GM23338 (cell line): ENCODE results near the gene HS6ST2. TPM values are rescaled to one million over a fixed set of nuclear protein-coding genes. Genes with fewer than 3 reads are reported as not detected.

Source experiments
- ATAC-seq: fragments of 200-7000 bp; cut with Tn5 transposase; 3 replicates; pipeline ENCODE4 v1.9.1; 2020
- DNase-seq: peaks from one replicate; pipeline ENCODE4 v3.0.0-alpha.2; 2015; ENCODE audit warnings: low spot score
- H2AFZ ChIP-seq: fragments of 200-600 bp; sonication (generic); 2 replicates; pipeline ENCODE4 v1.8.0; 2016; ENCODE audit warnings: antibody characterized with exemption, mild to moderate bottlenecking, moderate library complexity
- H3F3A ChIP-seq: fragments of 200-600 bp; sonication (generic); replicated peaks from 2 replicates; pipeline ENCODE4 v1.8.0; 2017; ENCODE audit warnings: antibody characterized with exemption, mixed run types, low read depth
- H3K27ac ChIP-seq: fragments of 200-600 bp; sonication (generic); 2 replicates; pipeline ENCODE4 v1.6.1; 2016; ENCODE audit warnings: low read depth
- H3K27me3 ChIP-seq: fragments of 200-600 bp; sonication (generic); 2 replicates; pipeline ENCODE4 v1.8.0; 2016; ENCODE audit warnings: mild to moderate bottlenecking, mixed run types, moderate library complexity; ENCODE audit not compliant: insufficient read depth
- H3K36me3 ChIP-seq: fragments of 200-600 bp; sonication (generic); 2 replicates; pipeline ENCODE4 v1.8.0; 2016; ENCODE audit warnings: mild to moderate bottlenecking; ENCODE audit not compliant: insufficient read depth
- H3K4me1 ChIP-seq: fragments of 200-600 bp; sonication (generic); 2 replicates; pipeline ENCODE4 v1.8.0; 2016; ENCODE audit warnings: mild to moderate bottlenecking, moderate library complexity; ENCODE audit not compliant: insufficient read depth
- H3K4me2 ChIP-seq: fragments of 200-600 bp; sonication (generic); 2 replicates; pipeline ENCODE4 v1.7.1; 2017; ENCODE audit warnings: mixed run types
- H3K4me3 ChIP-seq: fragments of 200-600 bp; sonication (generic); 2 replicates; pipeline ENCODE4 v1.6.1; 2016; ENCODE audit warnings: mixed run types
- H3K79me2 ChIP-seq: fragments of 200-600 bp; sonication (generic); replicated peaks from 2 replicates; pipeline ENCODE4 v1.8.0; 2017; ENCODE audit warnings: mild to moderate bottlenecking; ENCODE audit not compliant: insufficient read depth
- H3K9me2 ChIP-seq: fragments of 200-600 bp; sonication (generic); 2 replicates; pipeline ENCODE4 v1.8.0; 2017; ENCODE audit not compliant: insufficient read depth
- H4K20me1 ChIP-seq: fragments of 200-600 bp; sonication (generic); replicated peaks from 2 replicates; pipeline ENCODE4 v1.8.0; 2017; ENCODE audit warnings: mild to moderate bottlenecking; ENCODE audit not compliant: insufficient read depth
- H3K27ac Mint-ChIP-seq: 2 replicates; pipeline ENCODE4 v1.8.0; 2020; ENCODE audit warnings: inconsistent platforms, mild to moderate bottlenecking, moderate library complexity, mixed read lengths
- H3K27me3 Mint-ChIP-seq: 3 replicates; pipeline ENCODE4 v1.8.0; 2022; ENCODE audit warnings: low read depth, mild to moderate bottlenecking, moderate library complexity, mixed read lengths, inconsistent platforms; ENCODE audit not compliant: insufficient read depth, poor library complexity
- H3K36me3 Mint-ChIP-seq: 3 replicates; pipeline ENCODE4 v1.8.0; 2021; ENCODE audit warnings: low read depth, mild to moderate bottlenecking, inconsistent platforms, moderate library complexity, mixed read lengths
- H3K4me1 Mint-ChIP-seq: 3 replicates; pipeline ENCODE4 v1.8.0; 2020; ENCODE audit warnings: mild to moderate bottlenecking, inconsistent platforms, mixed read lengths
- H3K4me3 Mint-ChIP-seq: 3 replicates; pipeline ENCODE4 v1.8.0; 2021; ENCODE audit warnings: moderate library complexity, mild to moderate bottlenecking, inconsistent platforms, mixed read lengths
- H3K9me3 Mint-ChIP-seq: 3 replicates; pipeline ENCODE4 v1.8.0; 2020; ENCODE audit warnings: moderate library complexity, mild to moderate bottlenecking, inconsistent platforms, mixed read lengths
- EZH2 ChIP-seq: fragments of 200-600 bp; sonication (generic); IDR thresholded peaks from one replicate; pipeline ENCODE4 v1.8.0; 2017; ENCODE audit warnings: antibody characterized with exemption, mild to moderate bottlenecking, low read depth; ENCODE audit not compliant: unreplicated experiment
- EZH2phosphoT487 ChIP-seq: fragments of 200-600 bp; sonication (generic); IDR thresholded peaks from one replicate; pipeline ENCODE4 v1.8.1; 2018; ENCODE audit warnings: antibody characterized with exemption; ENCODE audit not compliant: unreplicated experiment
- JUNB ChIP-seq: IDR thresholded peaks from one replicate; pipeline ENCODE4 v1.6.1; 2016; ENCODE audit warnings: antibody characterized with exemption; ENCODE audit not compliant: unreplicated experiment
- POLR2AphosphoS5 ChIP-seq: IDR thresholded peaks from 2 replicates; pipeline ENCODE4 v1.6.1; 2016; ENCODE audit warnings: antibody characterized with exemption, low read depth
- STAT1 ChIP-seq: IDR thresholded peaks from one replicate; pipeline ENCODE4 v1.6.1; 2016; ENCODE audit warnings: antibody characterized with exemption; ENCODE audit not compliant: unreplicated experiment
- polyA plus RNA-seq: library from polyadenylated mRNA; unstranded; fragments of >200 nt; fragmentation: Nextera tagmentation; extraction: Ambion mirVana; gene quantifications from 2 replicates; pipeline ENCODE4 v1.2.1, GENCODE V29; 2016
- total RNA-seq: library from RNA; depleted of rRNA; stranded (reverse); fragments of >200 nt; shearing (Covaris generic); gene quantifications from 2 replicates; pipeline ENCODE4 v1.2.3, GENCODE V29; 2014
- TF ChIP-seq, protein P1 (sequence below): IDR thresholded peaks from one replicate; pipeline ENCODE4 v1.6.1; 2018; ENCODE audit warnings: antibody characterized with exemption; ENCODE audit not compliant: unreplicated experiment
- TF ChIP-seq, protein P2 (sequence below), 2 experiments: fragments of 200-600 bp in 1 of 2; sonication (generic) in 1 of 2; conservative IDR thresholded peaks; 2 replicates each; pipeline versions ENCODE4 v1.5.1 to v1.6.1; 2016 to 2017; ENCODE audit warnings: antibody characterized with exemption in 2 of 2, low read depth in 2 of 2, mild to moderate bottlenecking in 2 of 2, moderate library complexity in 1 of 2

HS6ST2 gene
- total and polyA plus RNA-seq, 2 experiments from 2014 or later, result 0.82 to 4.8 TPM

DNA sequence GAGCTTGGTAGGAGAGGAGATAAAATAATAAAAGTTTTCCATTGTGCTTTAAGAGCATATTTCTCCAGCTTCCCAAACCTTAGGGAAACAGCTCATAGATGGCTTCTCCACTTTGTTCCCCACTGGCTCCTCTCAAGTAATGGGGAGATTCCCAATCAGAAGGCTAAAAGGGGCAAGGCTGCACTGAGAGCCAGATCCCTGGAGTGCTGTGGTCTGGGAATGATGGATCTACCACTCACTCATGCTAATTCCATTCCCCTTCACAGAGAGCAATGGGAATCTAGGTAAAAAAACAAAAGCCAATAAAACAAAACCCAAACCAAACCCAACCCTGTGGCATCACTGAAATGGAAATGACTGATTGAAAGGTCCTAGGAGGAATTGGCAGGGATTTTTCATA lies 249.9 kb downstream of the HS6ST2 start:
- DNase-seq, result no peak
- no peak overlapping the region for H3K4me3 ChIP-seq
- H3K4me1 Mint-ChIP-seq, result peaks cover 22% of the 10 kb centered on the region
- no peaks in the 10 kb centered on the region for H3K9me2 ChIP-seq
- H3K79me2 ChIP-seq, result no peaks in the 10 kb centered on the region
- H3F3A ChIP-seq, result no peaks in the 10 kb centered on the region
- no peaks in the 10 kb centered on the region for H3K4me1 ChIP-seq
- peak; percentile 62 for ATAC-seq
- H3K36me3 Mint-ChIP-seq, result no peaks in the 10 kb centered on the region
- H3K4me2 ChIP-seq, result no peak overlapping the region
- H3K27me3 Mint-ChIP-seq, result no peaks in the 10 kb centered on the region
- H3K36me3 ChIP-seq, result no peaks in the 10 kb centered on the region
- H4K20me1 ChIP-seq, result no peaks in the 10 kb centered on the region
- no peaks in the 10 kb centered on the region for H3K9me3 Mint-ChIP-seq
- H3K4me3 Mint-ChIP-seq, result no peak overlapping the region
- TF ChIP-seq EZH2phosphoT487 (no peak), POLR2AphosphoS5 (no peak)
- TF ChIP-seq, protein P1, sequence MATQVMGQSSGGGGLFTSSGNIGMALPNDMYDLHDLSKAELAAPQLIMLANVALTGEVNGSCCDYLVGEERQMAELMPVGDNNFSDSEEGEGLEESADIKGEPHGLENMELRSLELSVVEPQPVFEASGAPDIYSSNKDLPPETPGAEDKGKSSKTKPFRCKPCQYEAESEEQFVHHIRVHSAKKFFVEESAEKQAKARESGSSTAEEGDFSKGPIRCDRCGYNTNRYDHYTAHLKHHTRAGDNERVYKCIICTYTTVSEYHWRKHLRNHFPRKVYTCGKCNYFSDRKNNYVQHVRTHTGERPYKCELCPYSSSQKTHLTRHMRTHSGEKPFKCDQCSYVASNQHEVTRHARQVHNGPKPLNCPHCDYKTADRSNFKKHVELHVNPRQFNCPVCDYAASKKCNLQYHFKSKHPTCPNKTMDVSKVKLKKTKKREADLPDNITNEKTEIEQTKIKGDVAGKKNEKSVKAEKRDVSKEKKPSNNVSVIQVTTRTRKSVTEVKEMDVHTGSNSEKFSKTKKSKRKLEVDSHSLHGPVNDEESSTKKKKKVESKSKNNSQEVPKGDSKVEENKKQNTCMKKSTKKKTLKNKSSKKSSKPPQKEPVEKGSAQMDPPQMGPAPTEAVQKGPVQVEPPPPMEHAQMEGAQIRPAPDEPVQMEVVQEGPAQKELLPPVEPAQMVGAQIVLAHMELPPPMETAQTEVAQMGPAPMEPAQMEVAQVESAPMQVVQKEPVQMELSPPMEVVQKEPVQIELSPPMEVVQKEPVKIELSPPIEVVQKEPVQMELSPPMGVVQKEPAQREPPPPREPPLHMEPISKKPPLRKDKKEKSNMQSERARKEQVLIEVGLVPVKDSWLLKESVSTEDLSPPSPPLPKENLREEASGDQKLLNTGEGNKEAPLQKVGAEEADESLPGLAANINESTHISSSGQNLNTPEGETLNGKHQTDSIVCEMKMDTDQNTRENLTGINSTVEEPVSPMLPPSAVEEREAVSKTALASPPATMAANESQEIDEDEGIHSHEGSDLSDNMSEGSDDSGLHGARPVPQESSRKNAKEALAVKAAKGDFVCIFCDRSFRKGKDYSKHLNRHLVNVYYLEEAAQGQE, result no peak
- no peak overlapping the region for H3K27ac Mint-ChIP-seq
- no peak overlapping the region for H3K27ac ChIP-seq
- no peaks in the 10 kb centered on the region for H3K27me3 ChIP-seq
- no peak overlapping the region for H2AFZ ChIP-seq

DNA sequence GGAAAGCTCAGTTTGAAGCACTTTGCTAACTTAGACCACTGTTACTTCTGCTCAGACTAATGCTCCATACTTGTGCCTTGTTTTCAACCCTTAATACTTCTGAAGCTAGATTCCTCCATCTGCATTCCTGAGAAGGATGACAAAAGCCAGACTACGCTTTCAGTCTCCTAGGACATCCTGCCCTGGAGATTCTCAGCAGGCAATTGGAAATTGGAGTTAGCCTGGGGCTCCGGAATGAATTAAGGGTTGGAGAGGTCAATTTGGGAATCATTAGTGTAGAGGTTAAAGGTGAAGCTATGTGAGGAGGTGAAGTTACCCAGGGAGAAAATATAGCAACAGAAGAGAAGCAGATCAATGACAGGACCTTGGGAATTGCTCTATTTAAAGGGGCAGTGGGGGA lies 253.7 kb downstream of the HS6ST2 start:
- Mint-ChIP-seq H3K4me1 (peaks cover 18% of the 10 kb centered on the region), H3K9me3 (no peaks in the 10 kb centered on the region), H3K27me3 (no peaks in the 10 kb centered on the region), H3K4me3 (no peak overlapping the region), H3K27ac (no peak overlapping the region), H3K36me3 (no peaks in the 10 kb centered on the region)
- H3F3A ChIP-seq, result no peaks in the 10 kb centered on the region
- peak; percentile 30 for DNase-seq
- no peak overlapping the region; the same call in 1 of the 2 replicates for H3K4me2 ChIP-seq
- no peak overlapping the region for H3K27ac ChIP-seq
- H3K9me2 ChIP-seq, result no peaks in the 10 kb centered on the region
- no peaks in the 10 kb centered on the region for H3K4me1 ChIP-seq
- TF ChIP-seq EZH2, result no peak
- TF ChIP-seq, protein P1, result no peak
- TF ChIP-seq STAT1, result no peak
- TF ChIP-seq JUNB, result no peak
- TF ChIP-seq POLR2AphosphoS5, result no peak
- TF ChIP-seq, protein P2, sequence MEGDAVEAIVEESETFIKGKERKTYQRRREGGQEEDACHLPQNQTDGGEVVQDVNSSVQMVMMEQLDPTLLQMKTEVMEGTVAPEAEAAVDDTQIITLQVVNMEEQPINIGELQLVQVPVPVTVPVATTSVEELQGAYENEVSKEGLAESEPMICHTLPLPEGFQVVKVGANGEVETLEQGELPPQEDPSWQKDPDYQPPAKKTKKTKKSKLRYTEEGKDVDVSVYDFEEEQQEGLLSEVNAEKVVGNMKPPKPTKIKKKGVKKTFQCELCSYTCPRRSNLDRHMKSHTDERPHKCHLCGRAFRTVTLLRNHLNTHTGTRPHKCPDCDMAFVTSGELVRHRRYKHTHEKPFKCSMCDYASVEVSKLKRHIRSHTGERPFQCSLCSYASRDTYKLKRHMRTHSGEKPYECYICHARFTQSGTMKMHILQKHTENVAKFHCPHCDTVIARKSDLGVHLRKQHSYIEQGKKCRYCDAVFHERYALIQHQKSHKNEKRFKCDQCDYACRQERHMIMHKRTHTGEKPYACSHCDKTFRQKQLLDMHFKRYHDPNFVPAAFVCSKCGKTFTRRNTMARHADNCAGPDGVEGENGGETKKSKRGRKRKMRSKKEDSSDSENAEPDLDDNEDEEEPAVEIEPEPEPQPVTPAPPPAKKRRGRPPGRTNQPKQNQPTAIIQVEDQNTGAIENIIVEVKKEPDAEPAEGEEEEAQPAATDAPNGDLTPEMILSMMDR (conservative IDR thresholded peaks at IDR 0.05; ENCODE audit: low read depth in 2 of 2), result no peak
- no peaks in the 10 kb centered on the region for H4K20me1 ChIP-seq
- H3K27me3 ChIP-seq, result no peaks in the 10 kb centered on the region
- H3K79me2 ChIP-seq, result no peaks in the 10 kb centered on the region
- H3K36me3 ChIP-seq, result no peaks in the 10 kb centered on the region
- no peak overlapping the region for H2AFZ ChIP-seq
- no peak for ATAC-seq
- no peak overlapping the region for H3K4me3 ChIP-seq
